Colonic mucosa (tissue), 4 donors: ENCODE measurements around the gene AFF3. TPM values are rescaled to one million over a fixed set of nuclear protein-coding genes. Genes with fewer than 3 reads are reported as not detected.

Experiments
- DNase-seq: peaks from one replicate; pipeline ENCODE4 v3.0.0-alpha.2; 2020
- H3K27ac ChIP-seq: fragments of 200-600 bp; one replicate; pipeline ENCODE4 v1.8.0; 2021
- H3K27me3 ChIP-seq: fragments of 200-600 bp; one replicate; pipeline ENCODE4 v1.8.0; 2021
- H3K36me3 ChIP-seq: fragments of 200-600 bp; one replicate; pipeline ENCODE4 v1.8.0; 2021
- H3K4me1 ChIP-seq: fragments of 200-600 bp; one replicate; pipeline ENCODE4 v1.8.0; 2021; ENCODE audit warnings: mild to moderate bottlenecking
- H3K4me3 ChIP-seq: fragments of 200-600 bp; one replicate; pipeline ENCODE4 v1.8.0; 2021
- H3K9ac ChIP-seq, 2 donors: one replicate each; pipeline ENCODE4 v1.7.0; 2013; ENCODE audit warnings: control low read depth in 2 of 2, low read depth in 2 of 2, low read length in 2 of 2
- H3K9me3 ChIP-seq: fragments of 200-600 bp; one replicate; pipeline ENCODE4 v1.8.0; 2021
- intact Hi-C: fragments of 100-400 bp; cut with DNase I; formaldehyde crosslinking; loops from one replicate; pipeline ENCODE4 v1.14.1; 2022
- total RNA-seq, 2 donors: library from RNA; stranded (reverse); fragmentation: NEBNext Ultra II Directional in 1 of 2; extraction: Animal tissue kit (Norgen Biotek cat#: 25700) in 1 of 2; gene quantifications; one replicate each; pipeline ENCODE4 v1.2.1, GENCODE V29; 2021
- TF ChIP-seq, protein P1 (sequence below): fragments of 200-600 bp; IDR thresholded peaks from one replicate; pipeline ENCODE4 v1.8.0; 2022; ENCODE audit warnings: antibody characterized with exemption, mild to moderate bottlenecking
- donor health status: healthy.
- donor health status: DM: no; HTN: no; CAD: no.
- donor health status: DM: no; HTN: no; CAD: no.

Gene AFF3
- total RNA-seq: 1 to 10 TPM in 1 of 2 donors, under 1 TPM in 1; 0.86 to 2.6 TPM

DNA sequence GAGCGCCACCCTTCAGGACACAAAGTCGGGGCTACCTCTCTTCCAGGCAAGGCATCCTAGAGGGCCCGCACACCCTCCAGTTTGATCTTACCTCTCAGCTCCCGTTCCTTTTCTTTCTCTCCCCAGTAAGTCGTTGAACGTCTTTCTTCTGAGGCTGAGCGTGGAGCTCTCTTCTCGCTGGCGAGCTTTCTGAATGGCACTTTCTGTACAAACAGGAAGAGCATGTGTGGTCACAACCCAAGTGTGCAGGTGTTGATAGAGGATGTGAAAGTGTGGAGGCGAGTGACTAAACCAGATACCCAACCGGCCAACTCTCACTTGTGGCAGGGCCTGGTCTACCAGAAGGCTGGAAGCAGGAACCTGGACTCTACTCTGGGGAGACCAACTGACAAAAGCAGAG, at the start of gene AFF3:
Gene AFF3, minus strand, starts transcription at position 198 of the 400 bp plus-strand sequence. CDS start 38,136 bp downstream, outside the sequence.
- Histone ChIP-seq H3K27me3 (no peaks in the 10 kb centered on the region), H3K4me3 (no peak within 1 kb of the TSS), H3K9me3 (no peaks in the 10 kb centered on the region), H3K9ac (no peak within 1 kb of the TSS), H3K4me1 (no peaks in the 10 kb centered on the region), H3K36me3 (no peaks in the 10 kb centered on the region), H3K27ac (no peak within 1 kb of the TSS)
- DNase-seq: no peak
- TF ChIP-seq, protein P1, sequence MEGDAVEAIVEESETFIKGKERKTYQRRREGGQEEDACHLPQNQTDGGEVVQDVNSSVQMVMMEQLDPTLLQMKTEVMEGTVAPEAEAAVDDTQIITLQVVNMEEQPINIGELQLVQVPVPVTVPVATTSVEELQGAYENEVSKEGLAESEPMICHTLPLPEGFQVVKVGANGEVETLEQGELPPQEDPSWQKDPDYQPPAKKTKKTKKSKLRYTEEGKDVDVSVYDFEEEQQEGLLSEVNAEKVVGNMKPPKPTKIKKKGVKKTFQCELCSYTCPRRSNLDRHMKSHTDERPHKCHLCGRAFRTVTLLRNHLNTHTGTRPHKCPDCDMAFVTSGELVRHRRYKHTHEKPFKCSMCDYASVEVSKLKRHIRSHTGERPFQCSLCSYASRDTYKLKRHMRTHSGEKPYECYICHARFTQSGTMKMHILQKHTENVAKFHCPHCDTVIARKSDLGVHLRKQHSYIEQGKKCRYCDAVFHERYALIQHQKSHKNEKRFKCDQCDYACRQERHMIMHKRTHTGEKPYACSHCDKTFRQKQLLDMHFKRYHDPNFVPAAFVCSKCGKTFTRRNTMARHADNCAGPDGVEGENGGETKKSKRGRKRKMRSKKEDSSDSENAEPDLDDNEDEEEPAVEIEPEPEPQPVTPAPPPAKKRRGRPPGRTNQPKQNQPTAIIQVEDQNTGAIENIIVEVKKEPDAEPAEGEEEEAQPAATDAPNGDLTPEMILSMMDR: no peak
- intact Hi-C loops: no loop called here

DNA sequence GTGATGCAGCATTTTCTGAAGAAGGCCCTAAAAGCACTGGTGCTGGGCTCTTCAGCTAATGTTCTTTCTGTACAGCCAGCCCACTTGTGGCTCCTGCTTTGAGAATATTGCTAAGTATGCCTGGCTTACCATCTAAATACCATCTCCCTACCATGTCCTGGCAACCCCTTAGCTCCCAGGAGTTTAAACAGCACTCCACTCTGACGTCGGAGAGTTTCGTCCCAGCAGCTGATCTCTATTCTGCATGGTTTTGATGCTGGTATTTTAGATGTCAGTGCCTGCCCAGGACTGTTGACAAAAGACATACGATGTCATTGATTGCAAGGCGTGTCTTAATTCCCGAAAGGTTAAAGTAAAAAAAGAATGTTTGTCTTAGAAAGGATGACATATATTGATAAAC, 47.0 kb upstream of the AFF3 start:
- H3K27ac ChIP-seq: no peak overlapping the region
- no peak overlapping the region for H3K4me3 ChIP-seq
- TF ChIP-seq, protein P1: no peak
- H3K27me3 ChIP-seq: no peaks in the 10 kb centered on the region
- no peak overlapping the region for H3K9ac ChIP-seq
- no peaks in the 10 kb centered on the region for H3K4me1 ChIP-seq
- intact Hi-C loops: no loop called here
- H3K9me3 ChIP-seq: no peaks in the 10 kb centered on the region
- DNase-seq: no peak
- no peaks in the 10 kb centered on the region for H3K36me3 ChIP-seq

GRCh38 chr2:100188326-100188725, 45.9 kb upstream of the AFF3 start:
- Histone ChIP-seq H3K27ac (no peak overlapping the region), H3K4me1 (no peaks in the 10 kb centered on the region), H3K4me3 (no peak overlapping the region), H3K9ac (no peak overlapping the region), H3K9me3 (no peaks in the 10 kb centered on the region), H3K36me3 (no peaks in the 10 kb centered on the region), H3K27me3 (no peaks in the 10 kb centered on the region)
- intact Hi-C loops: no loop called here
- TF ChIP-seq, protein P1: no peak
- no peak for DNase-seq

GRCh38 chr2:100186126-100186525, 43.7 kb upstream of the AFF3 start:
- Histone ChIP-seq H3K4me3 (no peak overlapping the region), H3K27me3 (no peaks in the 10 kb centered on the region), H3K9ac (no peak overlapping the region), H3K9me3 (no peaks in the 10 kb centered on the region), H3K27ac (no peak overlapping the region), H3K4me1 (no peaks in the 10 kb centered on the region), H3K36me3 (no peaks in the 10 kb centered on the region)
- TF ChIP-seq, protein P1: no peak
- intact Hi-C loops: no loop called here
- no peak for DNase-seq

DNA sequence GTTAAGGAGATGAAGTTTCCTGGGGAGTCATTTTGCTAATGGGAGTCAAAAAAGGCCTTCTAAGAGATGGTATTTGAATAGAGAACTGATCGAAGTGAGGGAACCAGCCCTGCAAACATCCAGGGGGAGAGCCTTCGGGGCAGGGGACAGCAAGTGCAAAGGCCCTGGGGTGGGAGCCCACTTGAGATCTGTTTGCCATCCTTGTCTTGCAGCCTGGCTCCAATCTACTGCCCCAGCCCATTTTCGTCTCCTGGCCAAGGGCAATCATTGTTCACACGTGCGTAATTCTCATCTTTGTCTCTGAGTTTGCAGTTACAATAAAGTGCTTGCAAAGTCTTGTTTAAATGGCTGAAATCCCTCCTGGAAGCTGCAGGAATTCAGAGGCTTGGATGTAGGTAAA, 43.1 kb upstream of the AFF3 start:
- Histone ChIP-seq H3K4me1 (no peaks in the 10 kb centered on the region), H3K27ac (no peak overlapping the region), H3K36me3 (no peaks in the 10 kb centered on the region), H3K27me3 (no peaks in the 10 kb centered on the region), H3K4me3 (no peak overlapping the region), H3K9me3 (no peaks in the 10 kb centered on the region), H3K9ac (no peak overlapping the region)
- intact Hi-C loops: no loop called here
- TF ChIP-seq, protein P1: no peak
- no peak for DNase-seq

DNA sequence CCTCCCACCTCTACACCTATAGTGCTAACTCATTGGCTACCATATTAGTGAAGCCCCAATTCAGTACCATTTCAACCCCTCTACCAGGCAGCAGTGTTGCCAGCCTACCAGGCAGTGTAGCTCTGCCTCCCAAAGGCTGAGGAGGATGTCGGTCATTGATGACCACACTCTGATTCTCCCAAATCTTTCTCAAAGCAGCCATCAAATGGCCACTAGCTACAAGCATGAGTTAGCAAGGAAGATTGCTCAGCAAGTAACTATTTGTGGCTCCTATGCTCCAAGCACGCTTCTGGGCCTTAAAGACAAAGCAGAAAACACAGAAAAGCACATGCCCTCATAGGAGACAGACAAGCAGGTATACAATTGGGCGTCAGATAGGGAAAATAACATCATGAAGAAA, 42.7 kb upstream of the AFF3 start:
- no peak overlapping the region for H3K9ac ChIP-seq
- H3K4me3 ChIP-seq: no peak overlapping the region
- TF ChIP-seq, protein P1: no peak
- H3K4me1 ChIP-seq: no peaks in the 10 kb centered on the region
- intact Hi-C loops: no loop called here
- H3K27me3 ChIP-seq: no peaks in the 10 kb centered on the region
- H3K9me3 ChIP-seq: no peaks in the 10 kb centered on the region
- no peaks in the 10 kb centered on the region for H3K36me3 ChIP-seq
- no peak for DNase-seq
- no peak overlapping the region for H3K27ac ChIP-seq
